Measurements from ENCODE around the gene TMEM184A.

TMEM184A gene

DNA sequence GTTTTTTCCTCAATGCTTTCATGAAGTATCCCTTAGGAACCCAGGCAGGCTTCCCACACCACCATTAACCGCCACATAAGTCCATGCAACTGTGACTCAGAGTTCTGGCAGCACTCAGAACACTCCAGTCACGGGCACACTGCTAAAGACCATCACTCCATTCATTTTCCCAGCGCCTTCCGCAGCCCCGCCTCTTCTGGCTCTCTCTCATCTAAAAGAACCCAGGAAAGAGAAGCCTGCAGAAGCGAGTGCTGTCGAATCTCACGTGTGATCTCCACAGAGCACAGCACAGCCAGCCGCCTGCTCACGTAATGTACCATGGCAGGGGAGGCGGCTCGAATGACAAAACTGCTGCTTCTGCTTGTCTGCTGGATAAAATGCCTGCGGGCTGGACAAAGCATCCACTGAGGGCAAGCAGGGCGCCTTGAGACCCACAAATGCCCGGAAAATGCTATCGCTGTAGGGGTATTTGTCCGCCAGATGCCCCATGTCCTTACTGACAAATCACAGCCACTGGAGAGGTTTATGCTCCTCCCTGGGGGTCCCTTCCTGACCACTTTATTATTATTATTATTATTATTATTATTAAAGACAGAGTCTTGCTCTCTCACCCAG, 12.0 kb upstream of the TMEM184A start:
- DNase-seq (ENCODE audit: low read depth), result no peak

DNA sequence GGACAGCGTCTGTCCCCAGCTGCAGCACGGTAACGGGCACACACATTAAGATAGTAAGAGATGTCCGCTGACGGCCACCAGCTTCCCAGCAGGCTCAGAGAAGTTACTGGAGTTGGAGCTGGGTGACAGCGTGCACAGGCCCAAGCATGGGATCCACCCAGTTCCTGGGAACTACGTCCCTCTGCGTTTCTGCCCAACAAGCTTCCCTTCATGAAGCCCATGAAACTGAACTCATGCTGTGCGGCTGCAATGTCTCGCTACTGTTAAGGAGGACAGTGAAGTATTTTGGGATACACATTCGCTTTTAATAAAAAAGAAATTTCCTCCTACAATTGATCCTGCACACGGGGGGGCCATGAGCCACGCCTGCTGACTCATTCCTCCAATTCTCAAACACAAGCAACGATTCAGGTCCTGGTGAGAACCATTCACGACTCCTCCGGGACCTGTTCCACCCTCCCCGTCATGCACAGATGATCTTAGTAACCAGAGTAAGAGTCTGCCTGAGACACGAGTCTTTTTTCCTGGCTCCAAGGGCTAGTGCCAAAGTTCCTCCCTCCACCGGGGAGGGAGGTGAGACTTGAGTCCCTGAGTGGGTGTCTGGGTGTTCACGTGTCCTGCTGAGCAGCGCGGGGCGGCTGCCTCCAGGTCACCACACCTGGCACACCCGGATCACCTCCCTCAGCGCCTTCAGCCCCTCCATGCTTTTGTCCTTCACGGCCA, 11.2 kb upstream of the TMEM184A start:
- DNase-seq (ENCODE audit: low read depth), result no peak

DNA sequence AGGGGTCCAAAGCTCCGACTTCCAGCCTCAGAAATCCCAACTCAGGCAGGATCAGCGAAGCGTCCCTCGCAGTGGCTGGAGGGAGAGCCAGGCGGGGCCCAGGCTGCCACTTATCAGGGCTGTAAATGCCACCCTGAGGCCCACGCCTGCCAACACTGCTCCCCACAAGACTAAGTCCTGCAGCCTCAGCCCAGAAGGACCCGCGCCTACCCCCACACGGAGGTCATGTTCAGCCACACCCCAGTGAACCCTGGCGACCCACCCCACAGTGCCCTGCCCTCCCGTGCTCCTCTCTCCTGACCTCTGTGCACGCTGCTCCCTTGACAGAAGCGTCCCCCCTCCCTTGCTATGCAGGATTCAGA, 10.7 kb upstream of the TMEM184A start:
- no peak for DNase-seq (ENCODE audit: low read depth)

DNA sequence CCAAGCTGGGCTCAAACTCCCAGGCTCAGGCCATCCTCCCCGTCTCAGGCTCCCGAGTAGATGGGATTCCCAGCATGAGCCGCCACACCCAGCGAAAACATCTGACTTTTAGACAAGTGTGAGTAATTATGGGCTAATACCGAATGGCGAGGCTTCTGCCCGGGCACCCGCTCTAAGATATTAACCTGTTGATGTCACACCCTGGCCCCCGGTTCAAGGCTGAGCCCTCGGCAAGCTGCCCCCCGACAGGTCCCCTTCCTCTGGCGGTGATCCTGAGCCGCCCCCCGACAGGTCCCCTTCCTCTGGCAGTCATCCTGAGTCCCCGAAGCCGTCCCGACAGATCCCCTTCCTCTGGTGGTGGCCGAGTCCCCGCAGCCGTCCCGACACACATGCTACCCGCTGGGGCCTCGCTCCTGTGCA, 8.6 kb upstream of the TMEM184A start:
- no peak for DNase-seq (ENCODE audit: low read depth)

DNA sequence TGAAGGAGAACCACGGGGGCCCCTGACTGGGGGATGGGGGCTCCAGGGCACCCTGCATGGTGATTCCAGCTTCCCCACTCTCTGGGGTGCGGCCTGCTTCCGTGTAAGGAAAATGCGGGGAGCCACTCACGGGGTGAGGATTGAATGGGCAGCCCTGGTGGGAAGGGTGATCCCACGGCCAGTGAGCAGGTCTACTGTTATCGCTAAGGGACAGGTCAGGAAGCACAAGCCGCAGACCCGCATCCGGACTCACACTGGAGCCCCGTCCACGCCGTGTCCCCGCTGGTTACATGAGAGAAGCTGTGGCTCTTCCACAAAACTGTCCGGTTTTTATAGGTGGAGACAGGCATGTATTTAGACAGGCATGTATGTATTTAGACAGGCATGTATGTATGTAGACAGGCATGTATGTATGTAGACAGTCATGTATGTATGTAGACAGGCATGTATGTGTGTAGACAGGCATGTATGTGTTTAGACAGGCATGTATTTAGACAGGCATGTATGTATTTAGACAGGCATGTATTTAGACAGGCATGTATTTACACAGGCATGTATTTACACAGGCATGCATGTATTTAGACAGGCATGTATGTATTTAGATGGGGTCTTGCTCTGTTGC, 8.1 kb upstream of the TMEM184A start:
- DNase-seq (ENCODE audit: low read depth), result no peak

DNA sequence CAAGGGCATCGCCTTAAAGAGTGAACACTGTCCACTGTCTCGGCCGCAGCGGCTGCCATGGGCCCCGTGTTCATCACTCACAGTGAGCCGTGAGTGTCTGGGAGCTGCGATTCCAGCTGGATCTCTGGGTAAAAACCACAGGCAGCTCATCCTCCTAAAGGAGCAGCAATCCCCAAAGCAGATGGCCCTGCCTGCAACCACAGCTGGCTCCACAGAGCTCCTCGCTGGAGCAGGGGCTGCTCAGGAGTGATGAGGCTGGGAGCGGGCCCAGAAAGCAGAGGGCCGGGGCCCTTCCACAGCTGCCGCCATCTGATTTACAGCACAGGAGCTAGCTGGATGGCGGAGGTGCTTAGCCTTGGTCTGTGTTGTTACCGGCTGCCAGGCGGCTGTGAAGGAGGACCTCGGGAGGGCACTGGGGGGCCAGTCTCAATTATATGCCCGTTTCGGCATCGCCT, 6.6 kb upstream of the TMEM184A start:
- no peak for DNase-seq (ENCODE audit: low read depth)

DNA sequence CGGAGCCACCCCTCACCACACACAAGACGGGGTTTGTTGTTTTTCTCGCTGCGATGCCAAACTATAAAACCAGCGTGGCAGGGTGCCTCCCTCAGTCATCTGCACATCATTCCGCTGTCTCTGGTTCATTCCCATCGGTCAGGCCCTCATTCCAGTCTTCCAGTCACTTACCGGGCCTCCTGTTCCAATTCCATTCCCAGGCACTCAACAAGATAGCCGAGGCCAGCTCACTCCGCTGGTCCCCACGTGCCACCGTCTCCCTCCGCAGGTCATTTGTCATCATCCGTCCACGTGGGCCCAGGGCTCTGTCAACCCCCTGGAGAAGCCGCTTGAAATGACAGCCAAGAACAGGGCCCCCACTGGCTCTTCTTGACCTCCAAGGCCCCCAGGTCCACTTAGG, 6.1 kb upstream of the TMEM184A start:
- DNase-seq (ENCODE audit: low read depth), result no peak

DNA sequence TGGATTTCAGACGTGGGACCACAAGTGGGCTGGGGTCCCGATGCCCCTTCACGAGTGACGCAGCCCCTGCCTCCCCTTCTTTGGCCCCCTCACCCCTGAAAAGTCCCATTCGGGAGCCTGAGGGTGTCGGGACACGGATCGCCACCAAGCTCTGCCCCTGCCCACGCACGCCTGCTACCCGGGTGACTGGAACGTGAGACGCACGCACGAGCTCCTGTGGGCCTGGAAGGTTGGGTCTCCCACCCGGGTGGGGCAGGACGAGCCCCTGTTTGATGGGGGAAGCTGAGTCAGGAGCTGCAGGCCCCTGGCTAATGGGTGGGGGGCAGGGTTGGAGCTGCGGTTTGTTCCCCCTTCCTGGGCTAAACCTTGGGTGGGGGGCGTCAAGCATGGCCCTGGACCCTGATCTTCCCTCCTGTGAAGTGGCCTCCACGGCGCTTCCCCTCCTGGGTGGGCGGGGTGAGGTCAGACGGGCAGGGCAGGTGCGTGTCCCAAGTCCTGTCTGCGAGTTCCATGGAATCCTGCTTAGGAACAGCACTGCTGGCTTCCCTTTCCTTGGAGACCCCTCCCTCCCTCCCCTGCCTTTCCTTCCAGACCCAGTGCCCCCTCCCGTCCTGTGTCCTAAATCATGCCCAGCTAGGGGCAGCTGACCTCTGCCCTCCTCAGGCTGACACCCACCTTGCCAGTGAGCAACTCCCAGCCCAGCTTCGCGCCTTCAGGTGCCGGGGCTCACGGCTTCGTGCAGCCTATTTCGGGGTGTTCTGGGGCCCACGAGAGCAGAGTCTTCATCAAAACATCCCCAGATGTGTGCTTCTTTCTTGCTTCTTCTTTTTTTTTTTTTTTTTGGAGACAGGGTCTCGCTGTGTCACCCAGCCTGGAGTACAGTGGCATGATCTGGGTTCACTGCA, 5.3 kb upstream of the TMEM184A start:
- DNase-seq (ENCODE audit: low read depth), result no peak

DNA sequence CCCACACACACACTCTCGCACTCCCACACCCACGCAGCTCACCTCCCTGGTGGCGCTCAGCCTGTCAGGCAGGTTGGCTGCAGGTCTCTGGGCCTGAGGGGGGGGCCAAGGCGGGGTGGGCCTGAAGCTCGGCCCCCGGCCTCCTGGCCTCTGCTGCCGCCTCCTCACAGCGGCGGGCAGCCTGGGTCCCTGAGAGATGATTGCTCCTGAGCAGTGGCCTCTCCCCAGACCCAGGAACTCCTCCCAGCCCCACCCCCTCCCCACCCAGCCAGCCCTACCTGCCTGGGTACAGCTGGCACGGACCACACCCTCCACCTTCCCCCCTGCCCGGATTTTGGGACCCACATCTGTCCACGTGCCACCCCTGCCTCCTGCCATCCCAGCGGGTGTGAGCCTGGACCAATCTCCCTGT, 4.6 kb upstream of the TMEM184A start:
- DNase-seq (ENCODE audit: low read depth), result no peak

DNA sequence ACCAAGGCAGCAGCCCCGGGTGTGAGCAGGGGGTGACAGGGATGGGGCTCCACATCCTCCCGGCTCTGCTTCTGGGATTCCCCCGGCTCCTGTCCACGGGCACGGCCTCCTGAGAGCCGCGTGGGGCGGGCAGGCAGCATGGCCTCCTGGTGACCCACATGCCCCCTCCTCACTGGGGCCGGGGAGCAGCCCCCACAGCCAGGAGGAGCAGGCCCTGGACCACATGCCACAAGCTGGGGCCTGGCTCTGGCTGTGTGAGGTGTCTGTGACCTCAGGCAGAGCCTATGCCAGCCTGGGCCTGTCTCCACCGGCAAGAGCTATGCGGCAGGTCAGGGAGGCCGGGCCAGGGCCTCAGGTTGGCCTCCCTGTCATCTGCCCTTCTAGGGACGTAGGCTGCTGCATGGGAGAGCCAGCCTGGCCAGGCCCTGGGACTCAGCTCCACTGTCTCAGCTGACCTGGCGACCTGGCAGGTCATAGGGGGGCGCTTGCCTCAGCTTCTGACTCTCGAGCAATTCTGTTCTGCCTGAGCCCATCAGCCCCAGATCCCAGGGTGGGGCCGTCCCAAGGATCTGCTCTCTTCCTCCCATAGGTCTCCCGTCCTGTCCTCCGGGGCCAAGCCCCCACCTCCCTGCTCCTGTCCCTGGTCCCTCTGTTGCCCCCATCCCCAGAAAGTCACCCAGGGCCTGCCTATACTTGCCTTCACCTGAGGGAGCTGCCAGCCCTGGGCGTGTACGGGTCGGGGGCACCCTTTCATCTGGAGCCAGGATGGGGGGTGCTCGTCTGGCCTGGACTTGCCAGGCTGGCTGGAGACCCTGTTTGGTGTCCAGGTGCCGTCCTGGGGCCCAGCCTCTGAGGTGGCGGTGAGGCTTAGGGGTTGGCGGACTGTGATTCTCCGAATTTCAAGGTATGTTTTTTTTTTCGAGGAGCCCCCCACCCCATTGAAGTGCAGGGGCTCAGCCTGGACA, 3.9 kb upstream of the TMEM184A start:
- no peak for DNase-seq (ENCODE audit: low read depth)

DNA sequence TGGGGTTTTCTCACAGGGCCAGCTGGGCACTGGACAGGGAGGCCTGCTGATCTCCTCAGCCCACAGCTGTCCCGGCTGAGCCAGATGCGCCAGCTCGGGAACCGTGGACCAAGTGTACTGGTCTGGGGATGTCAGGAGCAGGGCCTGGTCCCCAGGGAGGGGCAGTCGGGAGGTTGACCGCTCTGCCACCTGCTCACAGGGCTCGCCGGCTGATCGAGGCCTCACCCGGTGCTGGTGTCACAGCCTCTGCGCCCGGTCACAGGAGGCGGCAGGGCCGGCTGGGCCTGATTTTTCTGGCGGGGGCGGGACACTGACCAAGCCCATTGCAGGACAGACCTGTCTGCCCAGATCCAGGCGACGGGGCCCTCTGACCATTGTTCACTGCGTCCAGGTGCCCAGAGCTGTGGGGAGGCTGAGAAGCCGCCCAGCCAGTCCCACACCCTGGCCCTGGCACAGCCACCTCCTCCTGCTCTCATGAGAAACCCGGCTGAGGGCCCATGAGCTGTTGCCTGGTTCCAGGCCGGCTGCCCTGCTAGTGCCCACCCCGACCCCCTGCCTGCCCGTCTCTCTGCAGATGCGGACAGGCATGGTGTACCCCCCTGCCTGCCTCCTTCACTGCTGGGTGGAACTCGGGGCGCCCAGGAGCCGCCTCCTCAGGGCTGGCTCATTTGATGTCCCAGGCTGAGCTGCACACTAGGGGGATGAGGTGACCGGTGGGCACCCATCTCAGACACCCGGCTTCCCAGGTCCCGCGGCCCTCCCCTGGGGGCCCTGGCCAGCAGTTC, 3.0 kb upstream of the TMEM184A start:
- DNase-seq (ENCODE audit: low read depth), result no peak

DNA sequence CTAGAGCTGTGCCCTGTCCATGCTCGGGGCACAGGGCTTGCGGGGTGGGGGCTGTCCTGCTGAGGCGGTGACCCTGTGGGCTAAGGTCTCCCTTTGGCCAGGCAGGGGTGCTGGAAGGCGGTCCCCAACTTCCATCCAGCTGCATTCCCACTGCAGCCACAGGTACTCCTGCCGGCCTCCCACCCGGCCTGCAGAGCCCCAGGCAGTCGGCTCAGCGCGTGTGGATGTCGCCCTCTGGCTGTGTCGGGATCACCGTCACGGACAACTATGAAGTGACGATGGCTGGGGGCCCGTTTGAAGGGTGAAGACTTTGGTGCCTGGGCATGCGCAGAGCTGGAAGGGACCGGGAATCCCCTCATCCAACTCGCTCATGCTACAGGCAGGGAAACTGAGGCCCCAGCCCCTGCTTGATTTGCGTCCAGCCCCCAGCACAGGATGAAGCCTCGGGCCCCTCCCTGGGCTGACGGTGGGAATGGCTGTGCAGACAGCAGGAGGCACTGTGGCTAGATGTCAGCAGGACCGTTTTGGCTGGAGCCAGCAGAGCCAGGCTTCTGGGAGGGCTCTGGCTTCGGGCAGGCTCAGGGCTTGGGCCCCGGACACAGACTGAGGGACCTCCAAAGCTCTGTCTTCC, 2.3 kb upstream of the TMEM184A start:
- DNase-seq (ENCODE audit: low read depth), result no peak

DNA sequence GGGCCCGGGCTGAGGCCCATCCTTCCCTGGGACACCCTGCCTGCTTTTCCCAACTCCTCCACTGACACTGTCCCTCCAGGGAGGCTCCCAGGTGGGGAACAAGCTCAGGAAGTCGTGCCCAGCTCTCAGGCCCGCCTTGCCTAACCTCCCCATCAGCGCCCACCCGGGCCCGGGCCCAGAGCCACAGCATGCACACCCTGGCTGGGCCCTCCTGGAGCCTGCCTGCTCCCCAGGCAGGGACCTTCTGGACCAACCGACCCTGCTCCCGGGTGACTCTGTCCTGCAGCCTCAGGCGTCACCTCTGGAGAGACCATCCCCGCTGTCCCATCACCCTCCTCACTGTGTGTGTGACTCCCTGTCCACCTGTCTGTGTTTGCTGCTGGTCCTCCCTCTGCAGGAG, 1.8 kb upstream of the TMEM184A start:
- no peak for DNase-seq (ENCODE audit: low read depth)

DNA sequence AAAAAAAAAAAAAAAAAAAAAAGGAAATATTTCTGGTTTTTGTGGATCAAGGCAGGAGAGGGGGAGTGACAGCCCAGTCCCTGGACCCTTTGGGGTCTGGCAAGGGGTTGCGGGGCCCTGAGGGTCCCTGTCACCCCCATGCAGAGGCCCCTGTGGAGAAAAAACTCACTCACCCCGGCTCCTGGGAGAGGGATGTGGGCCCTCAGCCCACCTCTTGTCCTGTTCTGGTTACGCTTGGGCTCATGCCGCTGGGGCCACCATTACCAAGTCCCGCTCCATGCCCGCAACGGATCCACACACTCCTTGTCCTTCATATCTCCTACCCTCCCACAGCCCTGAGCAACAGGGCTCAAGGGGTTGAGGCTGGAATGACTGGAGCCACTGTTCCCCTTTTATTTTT, 1.0 kb upstream of the TMEM184A start:
- DNase-seq (ENCODE audit: low read depth), result no peak

DNA sequence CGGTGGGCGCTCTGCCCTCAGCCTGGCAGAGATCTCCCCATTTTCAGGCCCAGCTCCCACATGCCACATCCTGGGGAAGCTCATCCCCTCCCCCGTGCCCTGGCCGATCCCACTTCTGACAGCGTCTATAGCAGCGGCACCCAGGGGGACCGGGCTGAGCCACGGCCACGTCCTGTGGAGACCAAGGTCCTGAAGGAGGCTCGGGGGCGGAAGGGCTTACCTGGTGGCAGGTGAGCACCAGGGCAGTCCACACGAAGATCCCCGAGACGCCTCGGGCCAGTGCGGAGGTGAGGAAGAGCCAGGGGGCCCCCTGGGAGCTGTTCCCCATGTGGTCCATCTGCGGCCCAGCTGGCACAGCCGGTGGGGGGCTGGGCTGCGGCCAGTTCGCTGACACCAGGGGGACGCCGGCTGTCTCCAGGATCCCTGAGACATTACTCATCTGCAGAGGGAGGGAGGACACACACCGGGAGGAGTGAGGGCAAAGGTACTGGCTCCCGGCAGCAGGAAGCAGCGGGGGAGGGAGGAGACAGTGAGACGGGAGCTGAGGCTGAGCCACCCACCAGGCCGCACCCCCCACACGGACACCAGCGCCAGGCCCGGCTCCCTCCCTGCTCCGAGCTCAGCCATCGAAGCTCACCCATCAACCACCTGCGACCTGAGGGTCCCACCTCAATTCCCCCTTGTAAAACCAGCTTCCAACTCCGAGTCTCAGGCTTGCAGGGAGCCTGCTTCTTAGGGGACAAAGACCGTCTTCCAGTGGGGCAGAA, 776 bp downstream of the TMEM184A start:
- no peak for DNase-seq (ENCODE audit: low read depth)

DNA sequence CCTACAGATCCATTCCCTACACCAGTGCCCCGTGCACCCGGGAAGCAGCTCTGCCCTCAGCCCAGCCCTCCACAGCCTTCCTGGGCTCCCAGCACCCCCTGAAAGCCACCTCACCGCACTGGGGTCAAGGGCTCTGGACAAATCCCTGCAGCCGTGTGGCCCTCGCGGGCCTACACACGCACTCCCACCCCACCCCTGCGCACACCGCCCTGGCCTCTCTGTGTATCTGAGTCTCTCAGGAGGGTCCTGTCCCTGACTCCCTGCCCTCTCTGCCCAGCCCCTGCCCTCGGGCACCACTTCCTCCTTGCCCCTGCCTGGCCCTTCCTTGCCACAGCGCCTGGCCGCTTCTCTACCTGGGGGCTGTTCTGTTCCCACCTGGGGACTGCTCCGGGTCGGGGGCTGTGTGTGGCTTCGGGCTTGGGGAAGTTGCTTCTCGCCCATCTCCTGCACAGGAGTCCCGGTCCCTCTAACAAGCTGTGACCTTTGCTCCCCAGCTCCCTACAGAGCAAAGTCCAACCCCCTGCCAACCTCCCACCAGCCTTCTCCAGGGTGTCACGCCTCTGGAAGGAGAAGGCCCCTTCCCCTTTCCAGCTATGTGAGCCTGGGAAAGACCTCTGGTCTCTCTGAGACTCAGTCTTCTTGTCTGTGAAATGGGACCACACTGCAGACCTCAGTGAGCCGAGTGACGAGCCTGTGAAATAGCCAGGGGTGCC, 1.5 kb downstream of the TMEM184A start:
- DNase-seq (ENCODE audit: low read depth), result no peak

DNA sequence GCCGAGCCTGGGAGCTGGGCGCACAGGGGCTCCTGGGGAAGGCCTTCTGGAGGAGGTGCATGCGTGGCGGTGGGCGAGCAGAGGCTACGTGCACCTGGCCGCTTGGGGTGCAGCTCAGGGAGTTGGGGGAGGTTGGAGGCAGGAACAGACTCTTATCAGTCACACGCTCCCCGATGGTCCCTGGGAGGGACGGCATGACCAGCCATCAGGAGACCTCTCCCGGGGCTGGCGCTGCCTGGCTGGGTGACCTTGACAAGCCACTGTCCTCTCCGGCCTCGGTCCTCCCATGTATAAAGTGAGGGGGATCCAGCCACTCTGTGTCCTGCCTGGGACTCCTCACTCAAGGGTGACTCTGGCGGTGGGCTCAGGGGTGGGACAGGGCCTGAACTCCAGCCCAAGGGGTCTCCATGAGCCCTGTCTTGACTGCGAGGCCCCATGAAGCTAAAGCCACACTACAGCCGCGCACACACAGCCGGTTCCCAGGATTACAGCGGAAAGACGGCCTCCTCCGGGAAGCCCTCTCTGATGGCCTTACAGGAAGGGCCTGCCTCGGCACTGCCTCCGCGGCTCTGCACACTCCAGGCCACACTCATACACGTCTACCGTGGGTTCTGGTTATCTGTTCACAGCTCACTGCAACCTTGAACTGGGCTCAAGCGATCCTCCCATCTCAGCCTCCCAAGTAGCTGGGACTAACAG, 2.3 kb downstream of the TMEM184A start:
- DNase-seq (ENCODE audit: low read depth), result no peak

DNA sequence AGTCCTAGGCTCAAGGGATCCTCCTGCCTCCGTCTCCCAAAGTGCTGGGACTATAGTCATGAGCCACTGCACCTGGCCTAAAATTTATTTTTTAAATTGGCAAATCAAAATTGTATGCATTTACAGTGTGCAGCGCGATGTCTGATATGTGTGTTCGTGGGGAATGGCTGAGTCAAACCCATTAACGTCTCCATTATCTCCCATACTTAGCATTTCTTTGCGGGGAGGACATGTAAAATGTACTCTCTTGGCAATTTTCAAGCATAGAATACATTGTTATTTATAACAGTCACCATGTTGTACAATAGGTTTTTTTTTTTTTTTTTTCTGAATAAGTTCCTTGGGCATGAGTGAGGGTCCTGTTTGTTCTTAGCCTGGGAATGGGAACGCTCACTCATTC, 3.8 kb downstream of the TMEM184A start:
- DNase-seq (ENCODE audit: low read depth), result no peak
